Measurements from ENCODE around the gene ZBTB7C.

DNA sequence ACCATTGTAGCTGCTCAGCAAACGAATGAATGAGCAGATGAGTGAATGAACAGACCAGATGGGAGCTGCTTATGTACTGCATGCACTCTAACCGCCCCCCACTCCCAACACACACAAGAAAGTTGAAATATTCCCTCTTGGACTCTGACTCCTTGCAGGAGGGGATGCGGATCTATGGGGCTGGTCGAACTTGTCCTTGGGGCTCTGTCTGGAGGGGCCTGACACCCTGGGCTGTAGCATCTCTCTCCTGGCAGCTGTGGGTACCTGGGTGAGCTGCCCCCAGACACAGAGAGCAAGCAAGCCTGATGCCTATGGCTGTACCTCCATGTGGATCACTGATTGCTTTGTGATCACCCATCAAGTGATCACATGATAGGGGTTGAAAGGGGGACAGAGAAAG, 286.4 kb downstream of the ZBTB7C start:
- TF ChIP-seq, protein P1, sequence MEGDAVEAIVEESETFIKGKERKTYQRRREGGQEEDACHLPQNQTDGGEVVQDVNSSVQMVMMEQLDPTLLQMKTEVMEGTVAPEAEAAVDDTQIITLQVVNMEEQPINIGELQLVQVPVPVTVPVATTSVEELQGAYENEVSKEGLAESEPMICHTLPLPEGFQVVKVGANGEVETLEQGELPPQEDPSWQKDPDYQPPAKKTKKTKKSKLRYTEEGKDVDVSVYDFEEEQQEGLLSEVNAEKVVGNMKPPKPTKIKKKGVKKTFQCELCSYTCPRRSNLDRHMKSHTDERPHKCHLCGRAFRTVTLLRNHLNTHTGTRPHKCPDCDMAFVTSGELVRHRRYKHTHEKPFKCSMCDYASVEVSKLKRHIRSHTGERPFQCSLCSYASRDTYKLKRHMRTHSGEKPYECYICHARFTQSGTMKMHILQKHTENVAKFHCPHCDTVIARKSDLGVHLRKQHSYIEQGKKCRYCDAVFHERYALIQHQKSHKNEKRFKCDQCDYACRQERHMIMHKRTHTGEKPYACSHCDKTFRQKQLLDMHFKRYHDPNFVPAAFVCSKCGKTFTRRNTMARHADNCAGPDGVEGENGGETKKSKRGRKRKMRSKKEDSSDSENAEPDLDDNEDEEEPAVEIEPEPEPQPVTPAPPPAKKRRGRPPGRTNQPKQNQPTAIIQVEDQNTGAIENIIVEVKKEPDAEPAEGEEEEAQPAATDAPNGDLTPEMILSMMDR (IDR thresholded peaks at IDR 0.05; ENCODE audit: control extremely low read depth in 1 of 3, insufficient read depth in 1 of 3, low read depth in 1 of 3, low read length in 3 of 3) = no peak
- TF ChIP-seq POLR2AphosphoS5 (IDR thresholded peaks at IDR 0.05; ENCODE audit: low read depth, low read length) (no peak), YY1 (IDR thresholded peaks at IDR 0.05; ENCODE audit: low read depth, low read length) (no peak)
